Measurements from ENCODE around the gene UBR4. TPM values are rescaled to one million over a fixed set of nuclear protein-coding genes. Genes with fewer than 3 reads are reported as not detected.

Gene UBR4
- total RNA-seq, 4 donors from 2014 or later: 140 to 418 (median 223) TPM

GRCh38 chr1:19255288-19255687, 45.2 kb upstream of the UBR4 start:
- intact Hi-C loops (cut with DNase I; ENCODE audit: low total_unique reads): no loop called here
- WGBS, 2 donors (ENCODE audit: low coverage in 1 of 2): 83 to 88% methylated on average over 2 to 4 of the region's 4 CpGs

GRCh38 chr1:19254416-19254815, 44.4 kb upstream of the UBR4 start:
- no peak for TF ChIP-seq POLR2A (IDR thresholded peaks at IDR 0.05)
- no peaks in the 10 kb centered on the region for H3K9me3 ChIP-seq
- no peak for DNase-seq
- no peak overlapping the region for H3K4me3 ChIP-seq
- in situ Hi-C loops (cut with MboI; ENCODE audit: low pct_ligation_motif_present in 1 of 4, low pct_unique_long_range_greater_than_20kb in 1 of 4, low sequenced_read_pairs in 3 of 4): no loop called here
- intact Hi-C loops (cut with DNase I; ENCODE audit: low total_unique reads): no loop called here
- peaks cover 0 to 25% (median 7%) of the 10 kb centered on the region in 4 donors for H3K36me3 ChIP-seq
- no peak overlapping the region for H3K27ac ChIP-seq
- H3K27me3 ChIP-seq: no peaks in the 10 kb centered on the region
- H3K4me1 ChIP-seq: peaks cover 17 to 29% (median 23%) of the 10 kb centered on the region in 4 donors

More at GRCh38 chr1:19255288-19255687, 45.2 kb upstream of the UBR4 start:
- Histone ChIP-seq H3K9me3 (no peaks in the 10 kb centered on the region), H3K27ac (no peak overlapping the region), H3K27me3 (no peaks in the 10 kb centered on the region), H3K36me3 (peaks cover 0 to 27% (median 8%) of the 10 kb centered on the region in 4 donors), H3K4me3 (no peak overlapping the region), H3K4me1 (peaks cover 17 to 26% (median 20%) of the 10 kb centered on the region in 4 donors)
- in situ Hi-C loops (cut with MboI; ENCODE audit: low pct_ligation_motif_present in 1 of 4, low pct_unique_long_range_greater_than_20kb in 1 of 4, low sequenced_read_pairs in 3 of 4): no loop called here
- no peak for DNase-seq
- no peak for TF ChIP-seq POLR2A (IDR thresholded peaks at IDR 0.05)
- TF ChIP-seq EP300 (IDR thresholded peaks at IDR 0.05; ENCODE audit: low read depth): no peak
- no peak for TF ChIP-seq CTCF (IDR thresholded peaks at IDR 0.05)
- TF ChIP-seq POLR2AphosphoS5 (IDR thresholded peaks at IDR 0.05): no peak

- Histone ChIP-seq H3K4me3 (peak within 1 kb of the TSS; percentile 47 to 74 (median 64)), H3K4me1 (peaks cover 17 to 29% (median 23%) of the 10 kb centered on the region in 4 donors), H3K27me3 (no peaks in the 10 kb centered on the region), H3K36me3 (peaks cover 0 to 10% (median 0%) of the 10 kb centered on the region in 4 donors), H3K9me3 (no peaks in the 10 kb centered on the region), H3K27ac (peak within 1 kb of the TSS; percentile 91 to 95 (median 94))
- in situ Hi-C loops (cut with MboI; ENCODE audit: low pct_ligation_motif_present in 1 of 4, low pct_unique_long_range_greater_than_20kb in 1 of 4, low sequenced_read_pairs in 3 of 4) (no loop called here), intact Hi-C loops (cut with DNase I; ENCODE audit: low total_unique reads) (no loop called here)
- peak; percentile 88 for DNase-seq
- TF ChIP-seq CTCF (IDR thresholded peaks at IDR 0.05): no peak
- peak; percentile 73 to 84 (median 75) for TF ChIP-seq POLR2AphosphoS5 (IDR thresholded peaks at IDR 0.05)
- peak; percentile 67 for TF ChIP-seq POLR2A (IDR thresholded peaks at IDR 0.05)
- no peak for TF ChIP-seq EP300 (IDR thresholded peaks at IDR 0.05; ENCODE audit: low read depth)
- WGBS, 2 donors (ENCODE audit: low coverage in 1 of 2): 0% methylated on average over 4 to 57 of the region's 81 CpGs
These were observed 41.5 kb upstream of the UBR4 start, which contains the start of the genes EMC1 and MRTO4 for GRCh38 chr1:19251305-19252196. Gene EMC1, minus strand, starts transcription at chr1:19251524. Its CDS starts 15 bp downstream, at chr1:19251509. Gene MRTO4, plus strand, starts transcription at chr1:19251805. Its CDS starts 31 bp downstream, at chr1:19251836.

GRCh38 chr1:19250629-19251304, 40.7 kb upstream of the UBR4 start:
- Histone ChIP-seq H3K9me3 (no peaks in the 10 kb centered on the region), H3K27ac (peak overlapping the region; percentile 91 to 95 (median 94)), H3K27me3 (no peaks in the 10 kb centered on the region), H3K36me3 (peaks cover 0 to 3% (median 0%) of the 10 kb centered on the region in 4 donors), H3K4me3 (peak overlapping the region; percentile 47 to 74 (median 64)), H3K4me1 (peaks cover 17 to 29% (median 23%) of the 10 kb centered on the region in 4 donors)
- intact Hi-C loops (cut with DNase I; ENCODE audit: low total_unique reads): no loop called here
- WGBS, 2 donors (ENCODE audit: low coverage in 1 of 2): 10 to 38% methylated on average over 4 to 14 of the region's 14 CpGs
- no peak for DNase-seq
- no peak for TF ChIP-seq CTCF (IDR thresholded peaks at IDR 0.05)
- TF ChIP-seq POLR2AphosphoS5 (IDR thresholded peaks at IDR 0.05): no peak
- TF ChIP-seq EP300 (IDR thresholded peaks at IDR 0.05; ENCODE audit: low read depth): no peak
- TF ChIP-seq POLR2A (IDR thresholded peaks at IDR 0.05): no peak
- in situ Hi-C loops (cut with MboI; ENCODE audit: low pct_ligation_motif_present in 1 of 4, low pct_unique_long_range_greater_than_20kb in 1 of 4, low sequenced_read_pairs in 3 of 4): no loop called here

All from transverse colon (tissue), 4 donors.